Peyer's patch (tissue), 4 donors: ENCODE results near the gene MSI2.

Source experiments
- CTCF ChIP-seq, 6 experiments: fragments of 450-650 bp in 4 of 6; fragments of 200-600 bp in 2 of 6; sonication (generic) in 1 of 6; IDR thresholded peaks; one replicate each; pipeline ENCODE4 v1.5.1; 2017 to 2019; ENCODE audit warnings: antibody characterized with exemption in 6 of 6, mild to moderate bottlenecking in 3 of 6, moderate library complexity in 1 of 6
- POLR2A ChIP-seq, 2 donors: fragments of 450-650 bp; IDR thresholded peaks; one replicate each; pipeline ENCODE4 v1.5.1; 2017; ENCODE audit warnings: antibody characterized with exemption in 2 of 2, mild to moderate bottlenecking in 2 of 2, moderate library complexity in 2 of 2

GRCh38 chr17:57617218-57617617, 360.9 kb downstream of the MSI2 start:
- TF ChIP-seq POLR2A (IDR thresholded peaks at IDR 0.05), result no peak
- TF ChIP-seq CTCF (IDR thresholded peaks at IDR 0.05), result no peak
